ENCODE data around the gene LLGL2.
"Not testable (repeated sequence)": the region's sequence is repeated elsewhere in the genome, so short reads cannot be mapped to it uniquely, and the experiment has no call there.

Gene LLGL2

GRCh38 chr17:75568412-75569255, 43.1 kb downstream of the LLGL2 start:
- no peak for DNase-seq (ENCODE audit: low read depth in 1 of 2, low spot score in 1 of 2)

GRCh38 chr17:75570034-75570676, 44.7 kb downstream of the LLGL2 start:
- DNase-seq (ENCODE audit: low read depth in 1 of 2, low spot score in 1 of 2), result no peak

- no peak for DNase-seq (ENCODE audit: low read depth in 1 of 2, low spot score in 1 of 2)
These were observed 45.3 kb downstream of the LLGL2 start for GRCh38 chr17:75570772-75571171.

GRCh38 chr17:75571197-75571884, 45.8 kb downstream of the LLGL2 start:
- no peak for DNase-seq (ENCODE audit: low read depth in 1 of 2, low spot score in 1 of 2)

- DNase-seq (ENCODE audit: low read depth in 1 of 2, low spot score in 1 of 2), result no peak
These were observed 46.4 kb downstream of the LLGL2 start for GRCh38 chr17:75571885-75572215.

- DNase-seq (ENCODE audit: low read depth in 1 of 2, low spot score in 1 of 2), result no peak
These were observed 47.4 kb downstream of the LLGL2 start for GRCh38 chr17:75572713-75573539.

GRCh38 chr17:75573540-75573957, 48.1 kb downstream of the LLGL2 start:
- no peak for DNase-seq (ENCODE audit: low read depth in 1 of 2, low spot score in 1 of 2)

- no peak for DNase-seq (ENCODE audit: low read depth in 1 of 2, low spot score in 1 of 2)
These were observed 48.5 kb downstream of the LLGL2 start for GRCh38 chr17:75573994-75574393.

- no peak for DNase-seq (ENCODE audit: low read depth in 1 of 2, low spot score in 1 of 2)
These were observed 49.0 kb downstream of the LLGL2 start for GRCh38 chr17:75574404-75575036.

- DNase-seq (ENCODE audit: low read depth in 1 of 2, low spot score in 1 of 2), result no peak
These were observed 49.7 kb downstream of the LLGL2 start for GRCh38 chr17:75575197-75575596.

GRCh38 chr17:75575728-75576127, 50.2 kb downstream of the LLGL2 start:
- no peak for DNase-seq (ENCODE audit: low read depth in 1 of 2, low spot score in 1 of 2)

GRCh38 chr17:75576661-75577060, 51.2 kb downstream of the LLGL2 start:
- no peak for DNase-seq (ENCODE audit: low read depth in 1 of 2, low spot score in 1 of 2)

- DNase-seq (ENCODE audit: low read depth in 1 of 2, low spot score in 1 of 2), result peak in 1 of 2 donors; percentile 22
These were observed 55.7 kb downstream of the LLGL2 start for GRCh38 chr17:75581121-75581725.

GRCh38 chr17:75583197-75583596, 57.7 kb downstream of the LLGL2 start:
- DNase-seq (ENCODE audit: low read depth in 1 of 2, low spot score in 1 of 2), result not testable (repeated sequence)

- DNase-seq (ENCODE audit: low read depth in 1 of 2, low spot score in 1 of 2), result no peak
These were observed 59.3 kb downstream of the LLGL2 start for GRCh38 chr17:75584849-75585175.

- DNase-seq (ENCODE audit: low read depth in 1 of 2, low spot score in 1 of 2), result peak; percentile 21 to 28
These were observed 62.4 kb downstream of the LLGL2 start, which contains the start of gene MYO15B for GRCh38 chr17:75587675-75588595. MYO15B (plus strand) TSS chr17:75587800; CDS start chr17:75588058, 258 bp downstream.

- no peak for DNase-seq (ENCODE audit: low read depth in 1 of 2, low spot score in 1 of 2)
These were observed 63.1 kb downstream of the LLGL2 start for GRCh38 chr17:75588596-75589011.

- DNase-seq (ENCODE audit: low read depth in 1 of 2, low spot score in 1 of 2), result peak; percentile 97
These were observed 63.8 kb downstream of the LLGL2 start for GRCh38 chr17:75589012-75589918.
